HL-60/S4 treated with phorbol 12-myristate 13-acetate at 8.2 ng/mL for 4 days and 3 days (cell line): ENCODE data around the gene CFAP46.
"Not testable (repeated sequence)": the region's sequence is repeated elsewhere in the genome, so short reads cannot be mapped to it uniquely, and the experiment has no call there.

Experiments
- in situ Hi-C: fragments of 300-500 bp; cut with MboI; formaldehyde crosslinking; loops from 2 replicates; pipeline ENCODE4 v1.15.0; 2022; ENCODE audit warnings: low sequenced_read_pairs

The CFAP46 gene

GRCh38 chr10:132963430-132963960 is 21.1 kb upstream of the CFAP46 start:
- in situ Hi-C loops, result no loop called here

- in situ Hi-C loops, result no loop called here
Observed at GRCh38 chr10:132962623-132963429, 20.5 kb upstream of the CFAP46 start.

- in situ Hi-C loops, result no loop called here
Observed at GRCh38 chr10:132961787-132962622, 19.6 kb upstream of the CFAP46 start.

- in situ Hi-C loops, result no loop called here
Observed at GRCh38 chr10:132961420-132961786, 19.0 kb upstream of the CFAP46 start.

GRCh38 chr10:132960631-132961419 is 18.5 kb upstream of the CFAP46 start:
- in situ Hi-C loops, result no loop called here

GRCh38 chr10:132960071-132960472 is 17.7 kb upstream of the CFAP46 start:
- in situ Hi-C loops, result no loop called here

- in situ Hi-C loops, result no loop called here
Observed at GRCh38 chr10:132959559-132959961, 17.2 kb upstream of the CFAP46 start.

- in situ Hi-C loops, result no loop called here
Observed at GRCh38 chr10:132958883-132959558, 16.7 kb upstream of the CFAP46 start.

- in situ Hi-C loops, result no loop called here
Observed at GRCh38 chr10:132957981-132958882, 15.9 kb upstream of the CFAP46 start.

- in situ Hi-C loops, result no loop called here
Observed at GRCh38 chr10:132957131-132957530, 14.8 kb upstream of the CFAP46 start.

- in situ Hi-C loops, result not testable (repeated sequence)
Observed at GRCh38 chr10:132956259-132956658, 13.9 kb upstream of the CFAP46 start.

GRCh38 chr10:132955479-132955878 is 13.1 kb upstream of the CFAP46 start:
- in situ Hi-C loops, result no loop called here

- in situ Hi-C loops, result no loop called here
Observed at GRCh38 chr10:132953428-132953827, 11.1 kb upstream of the CFAP46 start.

GRCh38 chr10:132951926-132952325 is 9.6 kb upstream of the CFAP46 start:
- in situ Hi-C loops, result no loop called here

- in situ Hi-C loops, result no loop called here
Observed at GRCh38 chr10:132948351-132948750, 6.0 kb upstream of the CFAP46 start.

- in situ Hi-C loops, result no loop called here
Observed at GRCh38 chr10:132947843-132948242, 5.5 kb upstream of the CFAP46 start.

GRCh38 chr10:132946806-132947546 is 4.6 kb upstream of the CFAP46 start:
- in situ Hi-C loops, result no loop called here

GRCh38 chr10:132946311-132946710 is 3.9 kb upstream of the CFAP46 start:
- in situ Hi-C loops, result no loop called here

GRCh38 chr10:132945894-132946255 is 3.5 kb upstream of the CFAP46 start:
- in situ Hi-C loops, result no loop called here
